SK-N-SH treated with all-trans-retinoic acid at 6 μM for 48 hours (cell line): Measurements from ENCODE around the gene MYADM.

Experiments
- ARNTL ChIP-seq: fragments of 450-650 bp; formaldehyde crosslinking; IDR thresholded peaks from 2 replicates; pipeline ENCODE4 v1.5.0; 2020; ENCODE audit warnings: low read depth, mild to moderate bottlenecking, moderate library complexity, borderline replicate concordance
- CREB5 ChIP-seq: fragments of 250-450 bp; sonication (Bioruptor Pico); IDR thresholded peaks from 2 replicates; pipeline ENCODE4 v1.5.1; 2020; ENCODE audit warnings: low read depth, mild to moderate bottlenecking, moderate library complexity
- CSDC2 ChIP-seq: fragments of 250-450 bp; sonication (Bioruptor Pico); IDR thresholded peaks from 2 replicates; pipeline ENCODE4 v1.5.0; 2020; ENCODE audit warnings: mild to moderate bottlenecking, moderate library complexity
- CSRNP3 ChIP-seq: fragments of 250-450 bp; sonication (Bioruptor Pico); IDR thresholded peaks from 2 replicates; pipeline ENCODE4 v1.5.1; 2021; ENCODE audit warnings: mild to moderate bottlenecking, moderate library complexity
- GLIS3 ChIP-seq: fragments of 250-450 bp; sonication (Bioruptor Pico); IDR thresholded peaks from 2 replicates; pipeline ENCODE4 v1.5.0; 2020; ENCODE audit warnings: mild to moderate bottlenecking, moderate library complexity
- OSR1 ChIP-seq: fragments of 250-450 bp; sonication (Bioruptor Pico); IDR thresholded peaks from 2 replicates; pipeline ENCODE4 v1.8.0; 2022; ENCODE audit warnings: moderate library complexity, mild to moderate bottlenecking, inconsistent platforms
- PATZ1 ChIP-seq: fragments of 250-450 bp; sonication (Bioruptor Pico); IDR thresholded peaks from 2 replicates; pipeline ENCODE4 v1.8.0; 2020; ENCODE audit warnings: mild to moderate bottlenecking, moderate library complexity, borderline replicate concordance
- POU6F1 ChIP-seq: fragments of 250-450 bp; sonication (Bioruptor Pico); IDR thresholded peaks from 2 replicates; pipeline ENCODE4 v1.8.0; 2021; ENCODE audit warnings: low read depth, mild to moderate bottlenecking, moderate library complexity, borderline replicate concordance
- RARB ChIP-seq: fragments of 250-450 bp; sonication (Bioruptor Pico); IDR thresholded peaks from 2 replicates; pipeline ENCODE4 v1.8.0; 2021; ENCODE audit warnings: mild to moderate bottlenecking, moderate library complexity
- ZC3H10 ChIP-seq: fragments of 250-450 bp; sonication (Bioruptor Pico); IDR thresholded peaks from 2 replicates; pipeline ENCODE4 v1.5.1; 2021; ENCODE audit warnings: mild to moderate bottlenecking, moderate library complexity
- ZFP3 ChIP-seq: fragments of 250-450 bp; sonication (Bioruptor Pico); IDR thresholded peaks from 2 replicates; pipeline ENCODE4 v1.5.0; 2020; ENCODE audit warnings: mild to moderate bottlenecking, moderate library complexity
- ZFP30 ChIP-seq: fragments of 450-650 bp; formaldehyde crosslinking; IDR thresholded peaks from 2 replicates; pipeline ENCODE4 v1.5.0; 2022; ENCODE audit warnings: mild to moderate bottlenecking, moderate library complexity
- ZNF8 ChIP-seq: fragments of 450-650 bp; formaldehyde crosslinking; IDR thresholded peaks from 2 replicates; pipeline ENCODE4 v1.5.0; 2020; ENCODE audit warnings: mild to moderate bottlenecking, moderate library complexity

- TF ChIP-seq CSDC2 (no peak), OSR1 (CRISPR knock-in tag) (no peak), CSRNP3 (CRISPR knock-in tag) (no peak), ARNTL (CRISPR knock-in tag) (no peak), ZFP3 (CRISPR knock-in tag) (no peak), CREB5 (CRISPR knock-in tag) (no peak), ZC3H10 (CRISPR knock-in tag) (no peak), ZFP30 (CRISPR knock-in tag) (no peak), POU6F1 (CRISPR knock-in tag) (no peak), GLIS3 (CRISPR knock-in tag) (no peak), PATZ1 (CRISPR knock-in tag) (no peak), RARB (CRISPR knock-in tag) (no peak), ZNF8 (no peak)
Observed at GRCh38 chr19:53908935-53909415, 41.3 kb downstream of the MYADM start, which contains the start of gene CACNG7.
